DOHH2 (cell line): ENCODE data around the gene PIH1D2.

Experiments used
- H3F3A ChIP-seq: fragments of 200-600 bp; sonication (generic), shearing (Covaris generic); 2 replicates; pipeline ENCODE4 v1.6.0; 2016; ENCODE audit warnings: antibody characterized with exemption, mild to moderate bottlenecking; ENCODE audit not compliant: control insufficient read depth, insufficient read depth
- H3K27ac ChIP-seq: fragments of 200-600 bp; sonication (generic); 2 replicates; pipeline ENCODE4 v1.5.1; 2014; ENCODE audit warnings: low read depth, mild to moderate bottlenecking, low read length, moderate library complexity
- H3K27me3 ChIP-seq: fragments of 200-600 bp; sonication (generic); 2 replicates; pipeline ENCODE4 v1.6.1; 2014; ENCODE audit warnings: mild to moderate bottlenecking, low read length, mixed read lengths; ENCODE audit not compliant: control insufficient read depth
- H3K36me3 ChIP-seq: fragments of 200-600 bp; sonication (generic); 2 replicates; pipeline ENCODE4 v1.6.1; 2014; ENCODE audit warnings: mild to moderate bottlenecking, low read length, moderate library complexity, mixed read lengths; ENCODE audit not compliant: control insufficient read depth
- H3K4me1 ChIP-seq: fragments of 200-600 bp; sonication (generic); 2 replicates; pipeline ENCODE4 v1.6.1; 2014; ENCODE audit warnings: mild to moderate bottlenecking, low read length, mixed read lengths; ENCODE audit not compliant: control insufficient read depth
- H3K4me2 ChIP-seq: fragments of 200-600 bp; sonication (generic); 2 replicates; pipeline ENCODE4 v1.6.0; 2014; ENCODE audit warnings: mild to moderate bottlenecking, low read length, moderate library complexity
- H3K4me3 ChIP-seq: fragments of 200-600 bp; sonication (generic); 2 replicates; pipeline ENCODE4 v1.5.1; 2014; ENCODE audit warnings: mild to moderate bottlenecking, low read length, mixed read lengths
- H3K79me2 ChIP-seq: fragments of 200-600 bp; sonication (generic); 2 replicates; pipeline ENCODE4 v1.6.1; 2014; ENCODE audit warnings: mild to moderate bottlenecking, low read length, mixed read lengths; ENCODE audit not compliant: control insufficient read depth
- H3K9me2 ChIP-seq: fragments of 200-600 bp; sonication (generic); replicated peaks from 2 replicates; pipeline ENCODE4 v1.6.1; 2014; ENCODE audit warnings: mild to moderate bottlenecking, low read length, mixed read lengths; ENCODE audit not compliant: control insufficient read depth
- H3K9me3 ChIP-seq: fragments of 200-600 bp; sonication (generic); 2 replicates; pipeline ENCODE4 v1.6.1; 2014; ENCODE audit warnings: antibody characterized with exemption, low read length, mixed read lengths; ENCODE audit not compliant: control insufficient read depth, insufficient read depth
- H4K20me1 ChIP-seq: fragments of 200-600 bp; sonication (generic); 2 replicates; pipeline ENCODE4 v1.6.0; 2014; ENCODE audit warnings: low read depth, mild to moderate bottlenecking, antibody characterized with exemption, low read length, moderate library complexity; ENCODE audit not compliant: control insufficient read depth, insufficient read depth
- CTCF ChIP-seq: fragments of 200-600 bp; sonication (generic); IDR thresholded peaks from one replicate; pipeline ENCODE4 v1.5.1; 2014; ENCODE audit warnings: antibody characterized with exemption, mild to moderate bottlenecking, low read depth, low read length; ENCODE audit not compliant: poor library complexity, severe bottlenecking
- EZH2phosphoT487 ChIP-seq: fragments of 200-600 bp; sonication (generic); IDR thresholded peaks from 2 replicates; pipeline ENCODE4 v1.6.1; 2017; ENCODE audit warnings: borderline replicate concordance, mild to moderate bottlenecking, antibody characterized with exemption, low read length, moderate library complexity, mixed read lengths

PIH1D2 gene

GRCh38 chr11:112082729-112083128 is 8.9 kb upstream of the PIH1D2 start:
- H3K4me1 ChIP-seq = peaks cover 14% of the 10 kb centered on the region
- peaks cover 58% of the 10 kb centered on the region for H3K79me2 ChIP-seq
- H3K36me3 ChIP-seq = peaks cover 88% of the 10 kb centered on the region
- no peaks in the 10 kb centered on the region for H3K9me2 ChIP-seq
- no peaks in the 10 kb centered on the region for H3K27me3 ChIP-seq
- H3K27ac ChIP-seq = no peak overlapping the region
- TF ChIP-seq EZH2phosphoT487 (no peak), CTCF (no peak)
- no peaks in the 10 kb centered on the region for H3K9me3 ChIP-seq
- H3K4me2 ChIP-seq = no peak overlapping the region
- peaks cover 25% of the 10 kb centered on the region for H3F3A ChIP-seq
- H4K20me1 ChIP-seq = no peaks in the 10 kb centered on the region; the same call in 1 of the 2 replicates
- no peak overlapping the region for H3K4me3 ChIP-seq

- H3F3A ChIP-seq = peaks cover 15% of the 10 kb centered on the region
- no peak overlapping the region for H3K4me3 ChIP-seq
- H3K4me2 ChIP-seq = no peak overlapping the region
- peaks cover 2% of the 10 kb centered on the region for H3K4me1 ChIP-seq
- no peak overlapping the region for H3K27ac ChIP-seq
- H3K27me3 ChIP-seq = no peaks in the 10 kb centered on the region
- H3K9me2 ChIP-seq = no peaks in the 10 kb centered on the region
- no peaks in the 10 kb centered on the region for H3K79me2 ChIP-seq
- no peaks in the 10 kb centered on the region for H3K9me3 ChIP-seq
- TF ChIP-seq EZH2phosphoT487 (no peak), CTCF (no peak)
- H4K20me1 ChIP-seq = no peaks in the 10 kb centered on the region
- H3K36me3 ChIP-seq = peaks cover 53% of the 10 kb centered on the region
Measured at GRCh38 chr11:112062923-112063322, 10.9 kb downstream of the PIH1D2 start.

DNA sequence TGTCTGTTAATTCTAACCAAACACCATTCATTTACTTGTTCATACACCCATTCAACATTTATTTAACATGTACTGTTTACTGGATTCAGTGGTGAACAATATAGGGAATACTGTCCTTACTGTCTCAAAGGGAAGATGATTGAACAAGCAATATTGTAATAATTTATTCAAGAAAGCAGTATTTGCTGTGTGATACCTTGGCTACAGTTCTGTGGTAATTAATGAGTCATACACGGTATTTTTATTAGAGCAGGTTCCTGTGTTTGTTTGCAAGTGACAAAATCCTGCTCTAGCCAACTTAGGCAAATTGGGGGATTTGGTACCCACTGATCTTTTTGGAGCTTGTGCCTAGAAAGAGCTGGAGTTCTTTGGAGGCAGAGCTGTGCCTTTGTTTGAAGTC is 15.7 kb downstream of the PIH1D2 start:
- Histone ChIP-seq H3K9me3 (no peaks in the 10 kb centered on the region), H3K36me3 (peaks cover 80% of the 10 kb centered on the region), H3K27me3 (no peaks in the 10 kb centered on the region), H4K20me1 (no peaks in the 10 kb centered on the region), H3K9me2 (no peaks in the 10 kb centered on the region), H3K4me3 (no peak overlapping the region), H3F3A (peaks cover 6% of the 10 kb centered on the region; the same call in 1 of the 2 replicates), H3K79me2 (peaks cover 15% of the 10 kb centered on the region), H3K4me2 (no peak overlapping the region), H3K27ac (no peak overlapping the region), H3K4me1 (no peaks in the 10 kb centered on the region)
- TF ChIP-seq CTCF (no peak), EZH2phosphoT487 (no peak)
